A549 (cell line): ENCODE data around the gene TSSC4. TPM values are rescaled to one million over a fixed set of nuclear protein-coding genes. Genes with fewer than 3 reads are reported as not detected.

Source experiments
- ATAC-seq, 2 experiments: fragments of 200-7000 bp in 1 of 2; fragments of >200 bp in 1 of 2; cut with Nextera tagmentation in 1 of 2; cut with Tn5 transposase in 1 of 2; 3 replicates each; pipeline versions ENCODE4 v1.8.0 to v1.9.1; 2018 to 2020; ENCODE audit warnings: mild to moderate bottlenecking in 1 of 2, moderate library complexity in 1 of 2
- CTCF ChIA-PET: fragments of 300-600 bp; sonication (Branson Sonifier 250); formaldehyde crosslinking; extraction: SDS; loops from one replicate; lab custom pipeline; 2021; ENCODE audit warnings: antibody characterized with exemption, inconsistent platforms; lab: Yijun Ruan, JAX
- POLR2A ChIA-PET: fragments of 350-600 bp; formaldehyde crosslinking; extraction: SDS; loops from one replicate; lab custom pipeline; 2021; ENCODE audit warnings: antibody characterized with exemption, inconsistent platforms; lab: Yijun Ruan, JAX
- DNase-seq, 2 experiments: peaks; one replicate each; pipeline versions ENCODE4 v3.0.0 to v3.0.0-alpha.2; 2011 to 2016; ENCODE audit warnings: low read depth in 1 of 2, low spot score in 1 of 2
- FAIRE-seq: peaks from 2 replicates; lab custom pipeline; 2011; peaks lifted over from hg19 to GRCh38; lab: Jason Lieb, UNC
- H3K27ac ChIP-seq, 2 experiments: fragments of >200 bp; sonication (Bioruptor Twin); formaldehyde crosslinking; 3 replicates each; pipeline ENCODE4 v1.5.1; 2016 to 2017
- H3K4me1 ChIP-seq: fragments of >200 bp; sonication (Bioruptor Twin); formaldehyde crosslinking; 3 replicates; pipeline ENCODE4 v1.6.1; 2016
- H3K4me2 ChIP-seq: fragments of >200 bp; sonication (Bioruptor Twin); formaldehyde crosslinking; 3 replicates; pipeline ENCODE4 v1.6.1; 2016
- H3K4me3 ChIP-seq: fragments of >200 bp; sonication (Bioruptor Twin); formaldehyde crosslinking; 3 replicates; pipeline ENCODE4 v1.5.1; 2016
- H3K9me3 ChIP-seq: fragments of >200 bp; sonication (Bioruptor Twin); formaldehyde crosslinking; 3 replicates; pipeline ENCODE4 v1.6.1; 2016
- ATOH8 ChIP-seq: fragments of 250-450 bp; sonication (Bioruptor Pico); IDR thresholded peaks from 2 replicates; pipeline ENCODE4 v1.5.0; 2020; ENCODE audit warnings: low read depth, mild to moderate bottlenecking, moderate library complexity
- CBX2 ChIP-seq: fragments of 200-600 bp; sonication (generic); IDR thresholded peaks from 2 replicates; pipeline ENCODE4 v1.6.1; 2016; ENCODE audit warnings: low read depth, mild to moderate bottlenecking, borderline replicate concordance
- CBX8 ChIP-seq: fragments of 200-600 bp; sonication (generic); IDR thresholded peaks from 2 replicates; pipeline ENCODE4 v1.6.1; 2016
- ELK1 ChIP-seq: fragments of 150-350 bp; IDR thresholded peaks from 2 replicates; pipeline ENCODE4 v1.6.1; 2014; ENCODE audit warnings: low read depth, mild to moderate bottlenecking, low read length
- EP300 ChIP-seq, 2 experiments: fragments of >200 bp; sonication (Bioruptor Twin); formaldehyde crosslinking; IDR thresholded peaks; 2 replicates in 1 of 2; 3 replicates in 1 of 2; pipeline ENCODE4 v1.6.1; 2016 to 2017
- ESRRA ChIP-seq: fragments of 150-350 bp; IDR thresholded peaks from 2 replicates; pipeline ENCODE4 v1.6.1; 2014; ENCODE audit warnings: mild to moderate bottlenecking, low read length, borderline replicate concordance
- FOSB ChIP-seq: fragments of 250-450 bp; sonication (Bioruptor Pico); IDR thresholded peaks from 2 replicates; pipeline ENCODE4 v1.5.0; 2020; ENCODE audit warnings: mild to moderate bottlenecking, moderate library complexity
- FOSL2 ChIP-seq, 2 experiments: fragments of 450-650 bp in 1 of 2; fragments of >200 bp in 1 of 2; sonication (Bioruptor Twin) in 1 of 2; formaldehyde crosslinking; IDR thresholded peaks; 2 replicates each; pipeline versions ENCODE4 v1.5.0 to v1.6.1; 2016 to 2020; ENCODE audit warnings: mild to moderate bottlenecking in 1 of 2, moderate library complexity in 1 of 2
- GATA3 ChIP-seq: IDR thresholded peaks from 2 replicates; pipeline ENCODE4 v1.6.1; 2012; ENCODE audit warnings: borderline replicate concordance
- HDAC2 ChIP-seq: fragments of 200-600 bp; sonication (generic); IDR thresholded peaks from 2 replicates; pipeline ENCODE4 v1.6.1; 2016
- HEYL ChIP-seq: fragments of 250-450 bp; sonication (Bioruptor Pico); IDR thresholded peaks from 2 replicates; pipeline ENCODE4 v1.8.0; 2021; ENCODE audit warnings: mild to moderate bottlenecking, moderate library complexity
- HOXB13 ChIP-seq: fragments of 250-450 bp; sonication (Bioruptor Pico); IDR thresholded peaks from 2 replicates; pipeline ENCODE4 v1.5.0; 2020; ENCODE audit warnings: low read depth, mild to moderate bottlenecking, moderate library complexity
- HOXB5 ChIP-seq: fragments of 250-450 bp; sonication (Bioruptor Pico); IDR thresholded peaks from 2 replicates; pipeline ENCODE4 v1.5.0; 2020; ENCODE audit warnings: mild to moderate bottlenecking, moderate library complexity
- JUN ChIP-seq, 2 experiments: fragments of >200 bp; sonication (Bioruptor Twin); formaldehyde crosslinking; IDR thresholded peaks; 2 replicates in 1 of 2; 3 replicates in 1 of 2; pipeline ENCODE4 v1.6.1; 2016 to 2017
- MAX ChIP-seq: IDR thresholded peaks from 2 replicates; pipeline ENCODE4 v1.6.1; 2012
- MAZ ChIP-seq: fragments of 150-350 bp; IDR thresholded peaks from 2 replicates; pipeline ENCODE4 v1.6.1; 2014; ENCODE audit warnings: antibody characterized with exemption, low read depth, low read length, borderline replicate concordance
- MYC ChIP-seq: IDR thresholded peaks from 2 replicates; pipeline ENCODE4 v1.6.1; 2012; ENCODE audit warnings: mild to moderate bottlenecking, inconsistent platforms, low read length, improper control_type of control experiment, borderline replicate concordance
- NFE2L2 ChIP-seq: fragments of 150-350 bp; conservative IDR thresholded peaks from 2 replicates; pipeline ENCODE4 v1.6.1; 2014; ENCODE audit warnings: low read length
- POLR2AphosphoS2 ChIP-seq: conservative IDR thresholded peaks from 2 replicates; pipeline ENCODE4 v1.6.1; 2012; ENCODE audit warnings: low read length, improper control_type of control experiment, inconsistent platforms
- RARB ChIP-seq: fragments of 250-450 bp; sonication (Bioruptor Pico); IDR thresholded peaks from 2 replicates; pipeline ENCODE4 v1.8.0; 2021; ENCODE audit warnings: mild to moderate bottlenecking, moderate library complexity
- REST ChIP-seq: fragments of 200-600 bp; sonication (generic); IDR thresholded peaks from 2 replicates; pipeline ENCODE4 v1.6.1; 2016; ENCODE audit warnings: antibody characterized with exemption, mild to moderate bottlenecking, moderate library complexity
- RFX5 ChIP-seq: fragments of 450-650 bp; IDR thresholded peaks from 2 replicates; pipeline ENCODE4 v1.7.1; 2014; ENCODE audit warnings: antibody characterized with exemption, mild to moderate bottlenecking, moderate library complexity
- RNF2 ChIP-seq: fragments of 200-600 bp; sonication (generic); IDR thresholded peaks from 2 replicates; pipeline ENCODE4 v1.6.1; 2016; ENCODE audit warnings: low read depth, mild to moderate bottlenecking, antibody characterized with exemption, moderate library complexity, borderline replicate concordance
- TFCP2L1 ChIP-seq: fragments of 250-450 bp; sonication (Bioruptor Pico); IDR thresholded peaks from 2 replicates; pipeline ENCODE4 v1.5.0; 2021; ENCODE audit warnings: mild to moderate bottlenecking
- ZC3H11A ChIP-seq: fragments of 450-650 bp; IDR thresholded peaks from 2 replicates; pipeline ENCODE4 v1.6.1; 2014; ENCODE audit warnings: antibody characterized with exemption, mild to moderate bottlenecking
- WGBS: methylation state at CpG from one replicate; pipeline ENCODE4 v1.1.6; 2017; ENCODE audit errors: missing lambda C conversion rate; 5-methylcytosine and 5-hydroxymethylcytosine counted together
- polyA plus RNA-seq, 4 experiments: library from polyadenylated mRNA; depleted of rRNA in 3 of 4; stranded (reverse); fragments of >200 nt; fragmentation: RNase III in 1 of 4; extraction: RNeasy Plus Mini Kit Qiagen cat#74134 plus additional on column Dnase treatment in 1 of 4; gene quantifications; 2 replicates in 3 of 4; 3 replicates in 1 of 4; pipeline ENCODE4 v1.2.3, GENCODE V29; 2011 to 2017

Gene TSSC4
- polyA plus RNA-seq, 2 of the 4 experiments (the other 2 are of a cell fraction): 21.8 to 45.5 TPM

GRCh38 chr11:2421226-2421994 lies 20.9 kb downstream of the TSSC4 start:
- ATAC-seq (peak; percentile 1 to 4; a peak in 1 of 6 replicates), FAIRE-seq (no peak), DNase-seq (no peak)
- POLR2A ChIA-PET: no interaction called here
- no peak overlapping the region for H3K4me3 ChIP-seq
- WGBS: 73% methylated on average over 8 of the region's 19 CpGs
- H3K9me3 ChIP-seq: no peaks in the 10 kb centered on the region
- H3K4me2 ChIP-seq: no peak overlapping the region; the same call in 2 of the 3 replicates
- TF ChIP-seq EP300 (IDR thresholded peaks at IDR 0.05): no peak
- TF ChIP-seq NFE2L2: no peak
- TF ChIP-seq MAX: no peak
- no peak for TF ChIP-seq ELK1
- TF ChIP-seq TFCP2L1 (CRISPR knock-in tag): no peak
- TF ChIP-seq ZC3H11A: no peak
- no peak for TF ChIP-seq HOXB13 (CRISPR knock-in tag)
- TF ChIP-seq RNF2: no peak
- no peak for TF ChIP-seq CBX2
- TF ChIP-seq RFX5: no peak
- no peak for TF ChIP-seq HDAC2
- no peak for TF ChIP-seq REST
- TF ChIP-seq RARB: no peak
- no peak for TF ChIP-seq JUN (IDR thresholded peaks at IDR 0.05)
- TF ChIP-seq GATA3: no peak
- no peak for TF ChIP-seq HEYL (CRISPR knock-in tag)
- TF ChIP-seq ESRRA: no peak
- no peak for TF ChIP-seq ATOH8 (CRISPR knock-in tag)
- TF ChIP-seq, all 56 proteins: peak for 0
- Histone ChIP-seq H3K4me1 (no peaks in the 10 kb centered on the region), H3K27ac (no peak overlapping the region)
- CTCF ChIA-PET: interaction anchor here (0.6 to 31.0 kb wide), 68 partner anchors 10 to 739 kb away, joined by 3 to 903 read pairs (median 4); partner anchors contain the start of genes C11orf21, CD81, TH and TSPAN32

GRCh38 chr11:2421996-2422395 lies 21.4 kb downstream of the TSSC4 start:
- no peak for ATAC-seq
- ChIA-PET POLR2A (no interaction called here), CTCF (interaction anchor here (1.1 to 31.0 kb wide), 13 partner anchors 15 to 467 kb away, joined by 4 to 903 read pairs (median 19); partner anchors contain the start of genes C11orf21, CD81, TSPAN32 and TSSC4)
- no peak overlapping the region for H3K4me3 ChIP-seq
- WGBS: no CpG with 5 or more reads among the region's 17 CpGs
- no peak overlapping the region for H3K27ac ChIP-seq
- no peak for DNase-seq
- H3K4me1 ChIP-seq: no peaks in the 10 kb centered on the region
- no peak for FAIRE-seq
- no peak overlapping the region for H3K4me2 ChIP-seq
- no peaks in the 10 kb centered on the region for H3K9me3 ChIP-seq
- TF ChIP-seq CBX8 (no peak), FOSL2 (IDR thresholded peaks at IDR 0.05) (no peak), FOSL2 (CRISPR knock-in tag; IDR thresholded peaks at IDR 0.05) (no peak), HOXB5 (CRISPR knock-in tag) (no peak), MYC (no peak), ESRRA (no peak), POLR2AphosphoS2 (no peak), REST (no peak), MAX (no peak), FOSB (CRISPR knock-in tag) (no peak), HEYL (CRISPR knock-in tag) (no peak), MAZ (no peak)
